WTC11 (cell line): ENCODE data around the gene ZNF423.

Experiments used
- CBFB ChIP-seq: sonication (generic); formaldehyde crosslinking; IDR thresholded peaks from 2 replicates; pipeline ENCODE4 v1.8.1; 2022; ENCODE audit warnings: mild to moderate bottlenecking, low read depth, missing genetic modification reagents
- CREB1 ChIP-seq: sonication (generic); formaldehyde crosslinking; IDR thresholded peaks from 2 replicates; pipeline ENCODE4 v1.8.0; 2023; ENCODE audit warnings: mild to moderate bottlenecking, missing genetic modification reagents
- ESRRA ChIP-seq: sonication (generic); formaldehyde crosslinking; IDR thresholded peaks from 2 replicates; pipeline ENCODE4 v1.8.1; 2022; ENCODE audit warnings: mild to moderate bottlenecking, missing genetic modification reagents, borderline replicate concordance
- ETV6 ChIP-seq: sonication (generic); formaldehyde crosslinking; IDR thresholded peaks from 2 replicates; pipeline ENCODE4 v1.8.1; 2022; ENCODE audit warnings: mild to moderate bottlenecking, missing genetic modification reagents
- FOXP1 ChIP-seq: sonication (generic); formaldehyde crosslinking; IDR thresholded peaks from 2 replicates; pipeline ENCODE4 v1.8.0; 2022; ENCODE audit warnings: missing genetic modification reagents, mild to moderate bottlenecking, moderate library complexity, borderline replicate concordance
- IRF2 ChIP-seq: sonication (generic); formaldehyde crosslinking; IDR thresholded peaks from 2 replicates; pipeline ENCODE4 v1.8.0; 2022; ENCODE audit warnings: low read depth, missing genetic modification reagents, borderline replicate concordance
- MYBL2 ChIP-seq: sonication (generic); formaldehyde crosslinking; IDR thresholded peaks from 2 replicates; pipeline ENCODE4 v1.8.1; 2023; ENCODE audit warnings: mild to moderate bottlenecking, moderate library complexity, missing genetic modification reagents
- NFE2L1 ChIP-seq: sonication (generic); formaldehyde crosslinking; IDR thresholded peaks from 2 replicates; pipeline ENCODE4 v1.8.1; 2023; ENCODE audit warnings: missing genetic modification reagents
- RORB ChIP-seq: fragments of 250-450 bp; sonication (Bioruptor Pico); IDR thresholded peaks from 2 replicates; pipeline ENCODE4 v1.9.0; 2021; ENCODE audit warnings: mild to moderate bottlenecking
- SP1 ChIP-seq: sonication (generic); formaldehyde crosslinking; conservative IDR thresholded peaks from 2 replicates; pipeline ENCODE4 v1.8.1; 2022; ENCODE audit warnings: missing genetic modification reagents
- ZNF121 ChIP-seq: sonication (generic); formaldehyde crosslinking; IDR thresholded peaks from 2 replicates; pipeline ENCODE4 v1.8.0; 2023; ENCODE audit warnings: missing genetic modification reagents
- TF ChIP-seq, protein P1 (sequence below): sonication (generic); formaldehyde crosslinking; IDR thresholded peaks from 2 replicates; pipeline ENCODE4 v1.8.1; 2022; ENCODE audit warnings: missing genetic modification reagents, borderline replicate concordance
- TF ChIP-seq, protein P2 (sequence below): fragments of 200-600 bp; IDR thresholded peaks from 2 replicates; pipeline ENCODE4 v1.8.0; 2022; ENCODE audit warnings: antibody characterized with exemption
- TF ChIP-seq, protein P3 (sequence below): sonication (generic); formaldehyde crosslinking; IDR thresholded peaks from 2 replicates; pipeline ENCODE4 v1.8.0; 2023; ENCODE audit warnings: missing genetic modification reagents

DNA sequence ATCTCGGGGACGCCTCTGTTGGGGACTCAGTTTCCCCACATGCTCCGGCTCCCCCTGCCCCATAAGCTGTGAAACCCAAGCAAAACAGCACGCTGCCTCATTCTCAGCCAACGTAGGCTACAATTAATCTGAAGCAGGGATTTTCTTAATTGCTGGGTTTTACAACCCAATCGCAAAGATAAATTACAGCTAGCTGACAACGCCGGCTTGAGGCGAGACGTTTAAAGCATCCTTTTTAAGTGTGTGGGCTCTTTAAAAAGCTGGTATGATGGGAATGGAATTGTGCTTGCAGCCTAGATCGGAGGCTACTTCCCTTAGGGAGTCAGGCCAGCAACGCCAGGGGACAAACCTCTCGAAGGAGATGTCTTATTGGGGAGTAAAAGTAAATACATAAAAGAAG lies 185.3 kb downstream of the ZNF423 start:
- TF ChIP-seq, protein P1, sequence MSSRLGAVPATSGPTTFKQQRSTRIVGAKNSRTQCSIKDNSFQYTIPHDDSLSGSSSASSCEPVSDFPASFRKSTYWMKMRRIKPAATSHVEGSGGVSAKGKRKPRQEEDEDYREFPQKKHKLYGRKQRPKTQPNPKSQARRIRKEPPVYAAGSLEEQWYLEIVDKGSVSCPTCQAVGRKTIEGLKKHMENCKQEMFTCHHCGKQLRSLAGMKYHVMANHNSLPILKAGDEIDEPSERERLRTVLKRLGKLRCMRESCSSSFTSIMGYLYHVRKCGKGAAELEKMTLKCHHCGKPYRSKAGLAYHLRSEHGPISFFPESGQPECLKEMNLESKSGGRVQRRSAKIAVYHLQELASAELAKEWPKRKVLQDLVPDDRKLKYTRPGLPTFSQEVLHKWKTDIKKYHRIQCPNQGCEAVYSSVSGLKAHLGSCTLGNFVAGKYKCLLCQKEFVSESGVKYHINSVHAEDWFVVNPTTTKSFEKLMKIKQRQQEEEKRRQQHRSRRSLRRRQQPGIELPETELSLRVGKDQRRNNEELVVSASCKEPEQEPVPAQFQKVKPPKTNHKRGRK (CRISPR knock-in tag): no peak
- TF ChIP-seq, protein P2, sequence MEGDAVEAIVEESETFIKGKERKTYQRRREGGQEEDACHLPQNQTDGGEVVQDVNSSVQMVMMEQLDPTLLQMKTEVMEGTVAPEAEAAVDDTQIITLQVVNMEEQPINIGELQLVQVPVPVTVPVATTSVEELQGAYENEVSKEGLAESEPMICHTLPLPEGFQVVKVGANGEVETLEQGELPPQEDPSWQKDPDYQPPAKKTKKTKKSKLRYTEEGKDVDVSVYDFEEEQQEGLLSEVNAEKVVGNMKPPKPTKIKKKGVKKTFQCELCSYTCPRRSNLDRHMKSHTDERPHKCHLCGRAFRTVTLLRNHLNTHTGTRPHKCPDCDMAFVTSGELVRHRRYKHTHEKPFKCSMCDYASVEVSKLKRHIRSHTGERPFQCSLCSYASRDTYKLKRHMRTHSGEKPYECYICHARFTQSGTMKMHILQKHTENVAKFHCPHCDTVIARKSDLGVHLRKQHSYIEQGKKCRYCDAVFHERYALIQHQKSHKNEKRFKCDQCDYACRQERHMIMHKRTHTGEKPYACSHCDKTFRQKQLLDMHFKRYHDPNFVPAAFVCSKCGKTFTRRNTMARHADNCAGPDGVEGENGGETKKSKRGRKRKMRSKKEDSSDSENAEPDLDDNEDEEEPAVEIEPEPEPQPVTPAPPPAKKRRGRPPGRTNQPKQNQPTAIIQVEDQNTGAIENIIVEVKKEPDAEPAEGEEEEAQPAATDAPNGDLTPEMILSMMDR: no peak
- TF ChIP-seq ESRRA (CRISPR knock-in tag): no peak
- TF ChIP-seq CBFB (CRISPR knock-in tag): no peak
- TF ChIP-seq NFE2L1 (CRISPR knock-in tag): no peak
- TF ChIP-seq MYBL2: no peak
- TF ChIP-seq RORB: no peak
- TF ChIP-seq CREB1 (CRISPR knock-in tag): no peak
- TF ChIP-seq, protein P3, sequence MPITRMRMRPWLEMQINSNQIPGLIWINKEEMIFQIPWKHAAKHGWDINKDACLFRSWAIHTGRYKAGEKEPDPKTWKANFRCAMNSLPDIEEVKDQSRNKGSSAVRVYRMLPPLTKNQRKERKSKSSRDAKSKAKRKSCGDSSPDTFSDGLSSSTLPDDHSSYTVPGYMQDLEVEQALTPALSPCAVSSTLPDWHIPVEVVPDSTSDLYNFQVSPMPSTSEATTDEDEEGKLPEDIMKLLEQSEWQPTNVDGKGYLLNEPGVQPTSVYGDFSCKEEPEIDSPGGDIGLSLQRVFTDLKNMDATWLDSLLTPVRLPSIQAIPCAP (CRISPR knock-in tag): no peak
- TF ChIP-seq ETV6: no peak
- no peak for TF ChIP-seq FOXP1 (CRISPR knock-in tag)
- no peak for TF ChIP-seq IRF2 (CRISPR knock-in tag)
- TF ChIP-seq ZNF121 (CRISPR knock-in tag): no peak
- no peak for TF ChIP-seq SP1 (CRISPR knock-in tag)
